Esophagus mucosa (tissue), 1 donor: Measurements from ENCODE around the gene LAX1. TPM values are rescaled to one million over a fixed set of nuclear protein-coding genes. Genes with fewer than 3 reads are reported as not detected.
"Not testable (repeated sequence)": the region's sequence is repeated elsewhere in the genome, so short reads cannot be mapped to it uniquely, and the experiment has no call there.

Source experiments
- ATAC-seq: fragments of 200-7000 bp; cut with Tn5 transposase; one replicate; pipeline ENCODE4 v1.9.1; 2020
- total RNA-seq: library from RNA; stranded (reverse); gene quantifications from one replicate; pipeline ENCODE4 v1.2.4, GENCODE V29; 2023
- donor health status: DM: yes; HTN: yes; CAD: no.

Gene LAX1
- 0.84 TPM for total RNA-seq

DNA sequence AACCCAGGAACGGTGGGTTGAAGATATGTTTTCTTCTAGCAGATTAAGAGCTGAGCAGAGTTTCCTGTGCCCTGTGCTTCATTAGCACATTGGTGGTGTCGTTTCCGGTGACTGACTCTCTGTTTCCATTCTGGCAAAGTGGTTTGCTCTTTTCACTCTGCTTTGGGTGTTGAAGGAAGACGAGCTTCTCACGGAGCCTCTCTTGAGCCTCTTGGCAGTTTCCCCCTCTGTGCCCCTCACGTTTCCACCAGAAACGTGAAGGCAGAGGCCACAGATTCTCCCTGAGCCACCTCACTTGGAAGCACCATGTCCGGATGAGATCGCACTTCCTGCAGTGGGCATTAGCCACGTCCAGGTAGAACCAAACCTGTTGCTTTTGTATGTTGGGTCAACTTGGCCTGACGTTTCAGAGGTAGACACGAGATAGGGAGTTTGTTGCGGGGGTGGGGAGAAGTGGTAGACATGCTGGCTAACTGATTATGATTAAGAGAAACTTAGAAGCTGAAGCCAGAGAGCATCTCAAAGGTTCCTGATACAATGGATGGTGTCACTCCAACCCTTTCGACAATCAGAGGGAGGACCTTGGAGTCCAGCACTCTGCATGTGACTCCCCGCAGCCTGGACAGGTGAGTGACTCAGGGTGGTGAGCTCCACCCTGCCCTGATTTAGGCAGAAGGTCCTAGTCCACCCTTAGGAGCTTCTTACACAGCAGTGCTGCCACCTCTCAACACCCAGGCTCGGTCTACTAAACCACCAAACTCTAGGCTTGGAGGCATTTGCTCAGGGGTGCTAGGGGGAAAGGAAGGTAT is at the start of gene LAX1:
Gene LAX1, plus strand, starts transcription at position 155 of the 809 bp plus-strand sequence. Its CDS starts 383 bp downstream, at position 538.
- ATAC-seq = peak; percentile 52

GRCh38 chr1:203717120-203717519 is 47.9 kb upstream of the LAX1 start:
- ATAC-seq = no peak

DNA sequence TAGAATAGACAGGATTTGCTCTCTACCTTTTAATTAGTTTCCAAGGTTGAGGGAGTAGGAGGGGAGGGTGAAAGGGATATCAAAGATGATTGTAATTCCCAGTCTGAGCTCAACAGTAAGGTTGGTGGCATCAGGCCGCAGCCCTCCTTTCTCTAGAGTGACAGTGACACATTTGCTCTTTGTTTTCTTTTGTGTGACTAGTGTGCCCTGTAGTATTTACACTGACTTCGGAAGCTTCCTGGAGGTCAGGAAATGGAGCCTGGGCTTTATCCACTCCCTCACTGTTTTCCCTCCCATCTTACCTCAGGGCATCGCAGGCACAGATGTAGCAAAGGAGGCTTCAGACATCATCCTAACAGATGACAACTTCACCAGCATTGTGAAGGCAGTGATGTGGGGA is 44.7 kb upstream of the LAX1 start:
- no peak for ATAC-seq

GRCh38 chr1:203722909-203723308 is 42.1 kb upstream of the LAX1 start:
- no peak for ATAC-seq

- ATAC-seq = no peak
Measured at GRCh38 chr1:203726417-203726867, 38.5 kb upstream of the LAX1 start.

GRCh38 chr1:203733009-203733863 is 31.7 kb upstream of the LAX1 start:
- ATAC-seq = no peak

GRCh38 chr1:203742436-203742835 is 22.5 kb upstream of the LAX1 start:
- ATAC-seq = no peak

- peak; percentile 34 for ATAC-seq
Measured at GRCh38 chr1:203743091-203743571, 21.9 kb upstream of the LAX1 start.

DNA sequence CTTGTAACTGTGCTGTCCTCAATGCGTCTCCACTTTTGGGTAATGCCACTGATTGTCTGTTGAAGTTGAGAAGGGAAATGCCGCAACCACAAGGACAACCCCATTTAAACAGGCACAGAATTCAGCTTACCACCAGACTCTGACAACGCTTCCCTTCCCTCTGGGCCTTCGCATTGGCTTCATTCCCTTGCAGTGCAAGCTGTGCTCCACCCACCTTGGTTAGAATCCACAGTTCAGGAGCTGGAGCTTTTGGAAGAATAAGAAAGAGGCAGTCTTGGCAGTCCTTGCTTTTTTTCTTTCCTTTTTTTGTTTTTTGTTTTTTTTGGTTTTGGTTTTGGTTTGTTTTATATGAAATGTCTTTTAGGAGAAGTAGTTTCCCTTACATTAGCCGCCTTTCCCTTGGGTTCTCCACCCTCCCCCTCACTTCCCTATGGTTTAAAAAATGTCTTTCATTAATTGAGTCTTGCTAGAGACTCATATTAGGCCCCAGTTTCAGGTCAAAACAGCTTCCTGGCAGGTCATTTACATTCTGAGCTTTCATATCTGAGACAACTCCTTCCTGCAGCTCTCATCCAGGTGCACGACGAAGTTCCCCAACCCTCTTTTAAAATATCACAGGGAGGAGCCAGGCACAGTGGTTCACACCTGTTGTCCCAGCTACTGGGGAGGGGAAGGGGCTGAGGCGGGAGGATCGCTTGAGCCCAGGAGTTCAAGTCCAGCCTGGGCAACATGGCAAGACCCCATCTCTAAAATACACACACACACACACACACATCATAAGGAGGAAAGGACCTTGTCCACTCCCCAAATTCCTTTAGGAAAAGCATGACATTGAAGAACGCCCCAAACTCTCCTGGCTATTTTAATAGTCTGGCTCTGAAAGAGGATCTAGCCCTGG is 20.7 kb upstream of the LAX1 start:
- ATAC-seq = peak; percentile 76

- no peak for ATAC-seq
Measured at GRCh38 chr1:203746281-203746680, 18.7 kb upstream of the LAX1 start.

DNA sequence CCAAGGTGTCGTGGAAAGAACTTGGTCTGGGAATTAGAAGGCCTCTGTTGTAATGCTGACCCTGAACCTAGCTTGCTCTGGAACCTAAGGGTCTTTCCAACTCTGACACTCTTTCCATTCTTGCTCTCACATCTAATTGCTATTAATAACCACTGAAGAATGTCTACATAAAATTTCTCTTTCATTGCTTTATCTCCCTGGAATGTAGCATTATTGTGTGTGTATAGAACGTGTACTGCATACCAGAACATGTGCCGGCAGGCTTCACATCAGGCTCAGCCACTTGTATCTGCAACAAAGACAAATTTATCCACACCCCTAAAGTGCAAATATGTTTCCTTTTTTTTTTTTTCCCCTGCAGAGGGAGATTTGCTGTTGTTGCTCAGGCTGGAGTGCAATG is 13.9 kb upstream of the LAX1 start:
- ATAC-seq = peak; percentile 93

GRCh38 chr1:203751618-203752361 is 13.2 kb upstream of the LAX1 start:
- ATAC-seq = peak; percentile 2

DNA sequence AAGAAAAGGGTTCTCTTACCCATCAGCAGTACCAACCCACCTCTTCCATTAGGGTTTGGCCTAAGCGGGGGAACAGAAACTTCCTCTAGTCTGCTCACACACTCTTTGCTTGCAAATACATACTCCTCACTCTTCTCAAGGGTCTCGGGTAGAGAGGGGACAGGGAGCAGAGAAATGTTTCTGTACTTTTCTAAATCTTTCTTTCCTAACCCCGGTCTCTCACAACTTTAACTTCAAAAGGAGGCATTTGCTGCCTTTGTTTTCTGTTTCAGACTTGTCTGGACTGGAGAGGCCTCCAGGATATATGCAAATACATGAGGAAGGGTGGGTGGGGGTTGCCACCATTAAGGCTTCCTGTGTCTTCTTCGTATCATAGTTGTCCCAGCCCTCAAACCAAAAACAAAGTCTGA is 10.5 kb upstream of the LAX1 start:
- peak; percentile 55 for ATAC-seq

GRCh38 chr1:203756036-203756435 is 8.9 kb upstream of the LAX1 start:
- no peak for ATAC-seq

DNA sequence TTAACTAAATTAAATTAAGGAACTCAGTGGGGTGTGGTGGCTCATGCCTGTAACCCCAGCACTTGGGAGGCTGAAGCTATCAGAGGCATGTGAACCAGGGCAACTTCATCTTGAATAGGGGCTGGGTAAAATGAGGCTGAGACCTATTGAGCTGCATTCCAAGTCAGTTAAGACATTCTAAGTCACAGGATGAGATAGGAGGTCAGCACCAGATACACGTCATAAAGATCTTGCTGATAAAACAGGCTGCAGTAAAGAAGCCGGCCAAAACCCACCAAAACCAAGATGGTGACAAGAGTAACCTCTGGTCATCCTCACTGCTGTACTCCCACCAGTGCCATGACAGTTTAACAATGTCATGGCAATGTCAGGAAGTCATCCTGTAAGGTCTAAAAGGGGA is 6.2 kb upstream of the LAX1 start:
- not testable (repeated sequence) for ATAC-seq

GRCh38 chr1:203760506-203760905 is 4.5 kb upstream of the LAX1 start:
- ATAC-seq = no peak

GRCh38 chr1:203761958-203762357 is 3.0 kb upstream of the LAX1 start:
- ATAC-seq = not testable (repeated sequence)

DNA sequence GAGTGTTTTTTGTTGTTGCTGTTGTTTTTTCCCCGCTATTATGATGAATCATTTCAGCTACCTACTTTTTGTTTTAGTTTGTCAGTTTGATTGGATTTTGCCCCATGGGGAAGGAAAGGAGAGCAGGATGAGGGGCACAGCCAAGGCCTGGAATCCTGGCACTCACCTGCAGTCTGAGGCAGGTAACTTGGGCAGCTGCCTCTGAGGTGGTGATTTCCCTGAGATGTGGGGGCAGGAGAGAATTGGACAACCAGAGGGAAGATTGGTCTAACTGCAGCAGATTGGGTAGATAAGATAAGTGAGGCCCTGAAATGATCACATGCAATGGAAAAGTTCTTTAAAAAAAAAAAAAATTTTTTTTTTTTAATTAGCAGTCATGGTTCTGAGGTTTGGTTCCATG is 1.5 kb upstream of the LAX1 start:
- no peak for ATAC-seq

DNA sequence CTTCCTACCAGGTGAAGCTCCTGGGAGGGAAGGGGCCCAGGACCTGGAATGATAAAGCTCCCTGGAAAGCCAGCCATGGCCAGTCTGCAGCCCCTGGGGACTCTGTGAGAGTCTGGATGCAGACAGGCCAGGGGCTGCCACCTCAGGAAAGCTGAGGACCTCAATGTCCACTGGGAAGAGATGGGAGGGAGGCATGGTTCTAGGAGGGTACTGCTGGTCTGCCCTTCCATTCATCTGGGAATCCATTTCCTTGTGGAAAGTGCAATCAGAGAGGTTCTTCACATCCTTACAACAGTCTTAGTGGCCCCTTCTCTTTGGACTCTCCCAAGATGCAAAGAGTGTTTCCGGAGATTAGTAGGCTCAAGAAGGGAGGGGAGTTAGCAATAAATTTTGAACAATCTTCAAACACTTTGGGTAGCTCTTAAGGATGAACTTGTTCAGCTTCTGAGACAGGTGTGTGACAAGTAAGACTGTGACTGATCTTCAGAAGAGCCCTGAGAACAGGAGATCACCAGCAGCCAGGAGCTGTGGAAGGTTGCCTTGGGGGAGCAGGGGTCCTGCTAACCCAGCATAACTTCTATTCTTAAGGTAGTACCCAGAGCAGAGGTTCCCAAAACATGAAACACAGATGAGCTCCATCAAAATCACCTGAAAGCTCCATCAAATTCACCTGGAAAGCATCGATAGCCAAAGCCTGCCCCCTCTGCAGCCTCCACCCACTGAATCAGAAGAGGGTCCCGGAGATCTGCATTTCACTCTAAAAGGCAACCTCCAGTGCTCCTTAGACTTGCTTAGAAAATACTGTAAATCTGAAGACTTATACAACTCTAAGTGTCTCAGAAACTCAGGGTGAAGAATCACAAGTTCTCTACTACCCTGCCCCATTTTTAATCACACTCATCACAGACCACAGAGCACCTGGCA is 616 bp upstream of the LAX1 start:
- no peak for ATAC-seq

DNA sequence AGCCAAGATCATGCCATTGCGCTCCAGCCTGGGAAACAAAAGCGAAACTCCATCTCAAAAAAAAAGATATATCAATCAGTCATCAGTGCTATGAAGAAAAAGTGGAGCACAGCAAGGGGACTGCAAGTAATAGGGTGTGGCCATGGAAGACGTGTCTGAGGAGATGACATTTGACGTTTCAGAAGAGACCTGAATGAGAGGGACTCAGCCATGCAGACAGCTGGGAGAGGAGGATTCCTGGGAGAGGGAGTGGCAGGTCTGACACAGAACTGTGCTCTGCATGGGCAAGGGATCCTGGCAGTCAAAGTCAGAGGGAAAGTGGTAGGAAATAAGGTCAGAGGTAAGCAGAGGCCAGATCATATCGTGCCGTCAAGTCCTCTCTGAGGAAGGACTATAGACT is 3.3 kb downstream of the LAX1 start:
- peak; percentile 44 for ATAC-seq
